ENCODE data around the gene NEDD4. TPM values are rescaled to one million over a fixed set of nuclear protein-coding genes. Genes with fewer than 3 reads are reported as not detected.
"Not testable (repeated sequence)": the region's sequence is repeated elsewhere in the genome, so short reads cannot be mapped to it uniquely, and the experiment has no call there.

Gene NEDD4
- total RNA-seq, 6 experiments from 2014 or later: 16.0 to 65.3 (median 22.4) TPM

DNA sequence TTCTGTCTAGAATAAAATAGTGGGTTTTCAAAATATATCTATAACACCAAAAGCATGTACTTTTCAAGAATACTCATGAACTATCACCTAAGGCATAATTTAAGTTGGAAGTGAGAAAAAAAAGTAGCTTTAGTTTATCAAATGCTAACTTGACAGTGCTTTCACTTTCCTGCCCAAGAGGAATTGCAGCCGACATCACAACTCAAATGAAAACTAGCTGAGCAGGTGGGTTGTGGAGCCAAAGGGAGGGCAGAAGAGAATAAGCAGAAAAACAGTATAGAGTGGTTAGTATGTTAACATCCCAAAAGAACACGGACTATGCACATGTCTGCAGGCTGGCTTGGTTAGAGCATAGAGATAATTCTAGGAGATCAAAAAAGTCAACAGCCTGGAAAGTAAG lies 120.9 kb downstream of the NEDD4 start:
- H3K36me3 ChIP-seq: no peaks in the 10 kb centered on the region
- ATAC-seq: no peak
- DNase-seq: no peak
- H3K27ac ChIP-seq: no peak overlapping the region
- no peak overlapping the region for H3K4me3 ChIP-seq
- no peaks in the 10 kb centered on the region for H3K4me1 ChIP-seq
- intact Hi-C loops (cut with DNase I): no loop called here
- WGBS (ENCODE audit: insufficient coverage, low coverage, low lambda C conversion rate, missing lambda C conversion rate): 66% methylated on average over 2 of the region's 2 CpGs
- H3K27me3 ChIP-seq: no peaks in the 10 kb centered on the region
- no peaks in the 10 kb centered on the region for H3K9me3 ChIP-seq
- TF ChIP-seq CTCF (IDR thresholded peaks at IDR 0.05): no peak
- TF ChIP-seq POLR2A (IDR thresholded peaks at IDR 0.05): no peak

- Histone ChIP-seq H3K4me3 (no peak overlapping the region), H3K36me3 (no peaks in the 10 kb centered on the region), H3K27ac (no peak overlapping the region), H3K4me1 (no peaks in the 10 kb centered on the region), H3K9me3 (no peaks in the 10 kb centered on the region), H3K27me3 (no peaks in the 10 kb centered on the region)
- no peak for ATAC-seq
- WGBS (ENCODE audit: insufficient coverage, low coverage, low lambda C conversion rate, missing lambda C conversion rate): 90% methylated on average over 2 of the region's 2 CpGs
- intact Hi-C loops (cut with DNase I): no loop called here
- no peak for TF ChIP-seq POLR2A (IDR thresholded peaks at IDR 0.05)
- TF ChIP-seq CTCF (IDR thresholded peaks at IDR 0.05): no peak
- DNase-seq: no peak
Measured at GRCh38 chr15:55869660-55870059, 123.8 kb downstream of the NEDD4 start.

- no peaks in the 10 kb centered on the region for H3K9me3 ChIP-seq
- intact Hi-C loops (cut with DNase I): no loop called here
- 44% methylated on average over 3 of the region's 3 CpGs for WGBS (ENCODE audit: insufficient coverage, low coverage, low lambda C conversion rate, missing lambda C conversion rate)
Measured at GRCh38 chr15:55868707-55869106, 124.7 kb downstream of the NEDD4 start.

DNA sequence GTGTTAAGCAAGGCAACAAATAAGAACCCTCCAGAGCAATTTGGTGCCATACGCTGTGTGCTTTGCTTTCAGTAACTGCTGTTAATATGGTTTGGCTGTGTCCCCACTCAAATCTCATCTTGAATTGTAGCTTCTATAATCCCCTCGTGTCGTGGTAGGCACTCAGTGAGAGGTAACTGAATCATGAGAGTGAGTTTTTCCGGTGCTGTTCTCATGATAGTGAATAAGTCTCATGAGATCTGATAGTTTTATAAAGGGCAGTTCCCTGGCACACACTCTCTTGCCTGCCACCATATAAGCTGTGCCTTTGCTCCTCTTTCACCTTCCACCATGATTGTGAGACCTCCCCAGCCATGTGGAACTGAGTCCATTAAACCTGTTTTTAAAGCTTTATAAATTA lies 125.1 kb downstream of the NEDD4 start:
- whole genome bisulfite sequencing (ENCODE audit: insufficient coverage, low coverage, low lambda C conversion rate, missing lambda C conversion rate): no CpG with 5 or more reads among the region's 4 CpGs
- intact Hi-C loops (cut with DNase I): not testable (repeated sequence)

More at GRCh38 chr15:55868707-55869106, 124.7 kb downstream of the NEDD4 start:
- TF ChIP-seq POLR2A (IDR thresholded peaks at IDR 0.05) (no peak), CTCF (IDR thresholded peaks at IDR 0.05) (no peak)
- DNase-seq: no peak
- no peaks in the 10 kb centered on the region for H3K4me1 ChIP-seq
- H3K36me3 ChIP-seq: no peaks in the 10 kb centered on the region
- no peaks in the 10 kb centered on the region for H3K27me3 ChIP-seq
- H3K27ac ChIP-seq: no peak overlapping the region
- H3K4me3 ChIP-seq: no peak overlapping the region
- peak in 2 of 4 donors; percentile 79 to 86 for ATAC-seq

GRCh38 chr15:55863911-55864310 lies 129.5 kb downstream of the NEDD4 start:
- ATAC-seq: no peak
- Histone ChIP-seq H3K4me1 (no peaks in the 10 kb centered on the region), H3K9me3 (no peaks in the 10 kb centered on the region), H3K27me3 (no peaks in the 10 kb centered on the region), H3K36me3 (peaks cover 0 to 31% (median 7%) of the 10 kb centered on the region in 4 donors), H3K27ac (no peak overlapping the region), H3K4me3 (no peak overlapping the region)
- DNase-seq: no peak
- TF ChIP-seq CTCF (IDR thresholded peaks at IDR 0.05) (no peak), POLR2A (IDR thresholded peaks at IDR 0.05) (no peak)
- intact Hi-C loops (cut with DNase I): no loop called here

More for the DNA sequence above, 125.1 kb downstream of the NEDD4 start:
- not testable (repeated sequence) for H3K4me3 ChIP-seq, H3K27ac ChIP-seq, H3K4me1 ChIP-seq, ATAC-seq, H3K36me3 ChIP-seq, H3K27me3 ChIP-seq, H3K9me3 ChIP-seq, DNase-seq
